Gastrocnemius medialis (tissue), 4 donors: ENCODE measurements around the gene SF3B3. TPM values are rescaled to one million over a fixed set of nuclear protein-coding genes. Genes with fewer than 3 reads are reported as not detected.

Experiments used
- ATAC-seq, 2 donors: fragments of 150-250 bp; one replicate each; pipeline ENCODE4 v1.9.1; 2016
- DNase-seq, 2 donors: peaks; one replicate each; pipeline ENCODE4 v3.0.0-alpha.2; 2019
- H3K27ac ChIP-seq, 4 donors: fragments of 200-600 bp; sonication (generic); 1 replicate in 1 of 4; 2 replicates in 3 of 4; pipeline ENCODE4 v1.5.1; 2016 to 2018; ENCODE audit warnings: mild to moderate bottlenecking in 2 of 4, moderate library complexity in 1 of 4
- H3K27me3 ChIP-seq, 3 donors: fragments of 200-600 bp; sonication (generic) in 2 of 3; 1 replicate in 1 of 3; 2 replicates in 2 of 3; pipeline versions ENCODE4 v1.5.1 to v1.6.0; 2016 to 2019; ENCODE audit warnings: mild to moderate bottlenecking in 1 of 3, moderate library complexity in 1 of 3
- H3K36me3 ChIP-seq, 2 donors: fragments of 200-600 bp; sonication (generic) in 1 of 2; one replicate each; pipeline ENCODE4 v1.5.1; 2017 to 2018
- H3K4me1 ChIP-seq, 2 donors: fragments of 200-600 bp; sonication (generic) in 1 of 2; one replicate each; pipeline ENCODE4 v1.5.1; 2016 to 2017; ENCODE audit warnings: mild to moderate bottlenecking in 2 of 2
- H3K4me3 ChIP-seq, 4 donors: fragments of 200-600 bp; sonication (generic) in 3 of 4; 1 replicate in 1 of 4; 2 replicates in 3 of 4; pipeline ENCODE4 v1.5.1; 2016 to 2019; ENCODE audit warnings: mild to moderate bottlenecking in 2 of 4
- H3K9me3 ChIP-seq, 3 donors: fragments of 200-600 bp; sonication (generic) in 2 of 3; 1 replicate in 1 of 3; 2 replicates in 2 of 3; pipeline ENCODE4 v1.5.1; 2016 to 2019
- CTCF ChIP-seq, 5 experiments: fragments of 450-650 bp in 3 of 5; fragments of 200-600 bp in 2 of 5; sonication (generic) in 2 of 5; IDR thresholded peaks in 4 of 5; conservative IDR thresholded peaks in 1 of 5; 1 replicate in 4 of 5; 2 replicates in 1 of 5; pipeline ENCODE4 v1.5.1; 2016 to 2019; ENCODE audit warnings: antibody characterized with exemption in 5 of 5, mild to moderate bottlenecking in 3 of 5, moderate library complexity in 3 of 5
- POLR2A ChIP-seq, 2 donors: fragments of 450-650 bp; IDR thresholded peaks; one replicate each; pipeline ENCODE4 v1.6.1; 2017; ENCODE audit warnings: antibody characterized with exemption in 2 of 2, mild to moderate bottlenecking in 2 of 2, moderate library complexity in 2 of 2
- in situ Hi-C, 4 donors: fragments of 200-750 bp; cut with MboI; loops; one replicate each; pipeline versions ENCODE4 v1.15.0 to v1.8.0; 2017; ENCODE audit warnings: low sequenced_read_pairs in 4 of 4
- intact Hi-C: fragments of 100-400 bp; cut with DNase I; formaldehyde crosslinking; loops from one replicate; pipeline ENCODE4 v1.15.1; 2023; ENCODE audit warnings: low total_unique reads
- total RNA-seq, 4 donors: library from RNA; depleted of rRNA; stranded (reverse); fragments of >200 nt; gene quantifications; one replicate each; pipeline versions ENCODE4 v1.1.0 to v1.2.3, GENCODE V29; 2016

The SF3B3 gene
- total RNA-seq, 4 donors from 2014 or later = 71.0 to 110 (median 97.2) TPM

GRCh38 chr16:70608521-70608920, 84.9 kb downstream of the SF3B3 start:
- in situ Hi-C loops = no loop called here

GRCh38 chr16:70610273-70611223, 86.9 kb downstream of the SF3B3 start:
- H3K27me3 ChIP-seq = no peaks in the 10 kb centered on the region
- ATAC-seq (peak; percentile 93 to 94), DNase-seq (peak; percentile 90 to 91)
- peak overlapping the region; percentile 68 to 89 (median 74) for H3K27ac ChIP-seq
- no peaks in the 10 kb centered on the region for H3K9me3 ChIP-seq
- H3K4me1 ChIP-seq = peaks cover 19 to 26% of the 10 kb centered on the region in 2 donors
- in situ Hi-C loops (no loop called here), intact Hi-C loops (loop anchor here (2.0 kb wide), 1 partner anchor 36 kb away; the partner anchor contains the start of gene IL34)
- no peaks in the 10 kb centered on the region for H3K36me3 ChIP-seq
- peak in 1 of 5 experiments; percentile 6 for TF ChIP-seq CTCF (IDR thresholded peaks at IDR 0.05 in 4 of 5, conservative IDR thresholded peaks at IDR 0.05 in 1 of 5)
- peak in 1 of 2 donors; percentile 29 for TF ChIP-seq POLR2A (IDR thresholded peaks at IDR 0.05)
- peak overlapping the region in 2 of 4 donors; percentile 10 to 19 for H3K4me3 ChIP-seq

More at GRCh38 chr16:70608521-70608920, 84.9 kb downstream of the SF3B3 start:
- Histone ChIP-seq H3K36me3 (no peaks in the 10 kb centered on the region), H3K4me1 (peaks cover 20 to 37% of the 10 kb centered on the region in 2 donors), H3K4me3 (no peak overlapping the region), H3K27ac (no peak overlapping the region), H3K9me3 (no peaks in the 10 kb centered on the region), H3K27me3 (no peaks in the 10 kb centered on the region)
- intact Hi-C loops = no loop called here
- ATAC-seq (no peak), DNase-seq (no peak)
- TF ChIP-seq CTCF (IDR thresholded peaks at IDR 0.05 in 4 of 5, conservative IDR thresholded peaks at IDR 0.05 in 1 of 5) (no peak), POLR2A (IDR thresholded peaks at IDR 0.05) (no peak)

- Histone ChIP-seq H3K4me1 (peaks cover 17 to 21% of the 10 kb centered on the region in 2 donors), H3K36me3 (no peaks in the 10 kb centered on the region), H3K4me3 (no peak overlapping the region), H3K27ac (peak overlapping the region in 3 of 4 donors; percentile 71 to 89 (median 77)), H3K27me3 (no peaks in the 10 kb centered on the region), H3K9me3 (no peaks in the 10 kb centered on the region)
- intact Hi-C loops (loop anchor here (2.0 kb wide), 1 partner anchor 36 kb away; the partner anchor contains the start of gene IL34), in situ Hi-C loops (no loop called here)
- TF ChIP-seq CTCF (IDR thresholded peaks at IDR 0.05 in 4 of 5, conservative IDR thresholded peaks at IDR 0.05 in 1 of 5) = no peak
- no peak for TF ChIP-seq POLR2A (IDR thresholded peaks at IDR 0.05)
- DNase-seq (no peak), ATAC-seq (no peak)
Observed at GRCh38 chr16:70611224-70611598, 87.6 kb downstream of the SF3B3 start.

- TF ChIP-seq POLR2A (IDR thresholded peaks at IDR 0.05) (no peak), CTCF (IDR thresholded peaks at IDR 0.05 in 4 of 5, conservative IDR thresholded peaks at IDR 0.05 in 1 of 5) (no peak)
- H3K27me3 ChIP-seq = no peaks in the 10 kb centered on the region
- in situ Hi-C loops (no loop called here), intact Hi-C loops (loop anchor here (2.0 kb wide), 1 partner anchor 35 kb away; the partner anchor contains the start of gene IL34)
- H3K4me1 ChIP-seq = peaks cover 17 to 21% of the 10 kb centered on the region in 2 donors
- no peaks in the 10 kb centered on the region for H3K9me3 ChIP-seq
- DNase-seq (no peak), ATAC-seq (no peak)
- no peak overlapping the region for H3K27ac ChIP-seq
- no peak overlapping the region for H3K4me3 ChIP-seq
- no peaks in the 10 kb centered on the region for H3K36me3 ChIP-seq
Observed at GRCh38 chr16:70611785-70612303, 88.2 kb downstream of the SF3B3 start.
